Body of pancreas (tissue), 4 donors: Measurements from ENCODE around the gene DERL3. TPM values are rescaled to one million over a fixed set of nuclear protein-coding genes. Genes with fewer than 3 reads are reported as not detected.

Experiments
- ATAC-seq: fragments of 150-250 bp; one replicate; pipeline ENCODE4 v1.9.1; 2016
- DNase-seq, 4 donors: peaks; one replicate each; pipeline ENCODE4 v3.0.0-alpha.2; 2019
- H3K27ac ChIP-seq, 4 donors: fragments of 200-600 bp; sonication (generic); 1 replicate in 3 of 4; 2 replicates in 1 of 4; pipeline versions ENCODE4 v1.5.1 to v1.6.1; 2016 to 2019; ENCODE audit warnings: mild to moderate bottlenecking in 1 of 4, mixed read lengths in 1 of 4, moderate library complexity in 1 of 4
- H3K27me3 ChIP-seq, 2 donors: fragments of 200-600 bp; sonication (generic); one replicate each; pipeline ENCODE4 v1.6.0; 2016; ENCODE audit warnings: mild to moderate bottlenecking in 1 of 2
- H3K36me3 ChIP-seq, 2 donors: fragments of 200-600 bp; sonication (generic); replicated peaks in 1 of 2; 2 replicates each; pipeline ENCODE4 v1.5.1; 2016; ENCODE audit warnings: low read depth in 2 of 2; ENCODE audit not compliant: insufficient read depth in 1 of 2
- H3K4me1 ChIP-seq: fragments of 200-600 bp; sonication (generic); one replicate; pipeline ENCODE4 v1.6.0; 2016
- H3K4me3 ChIP-seq, 2 donors: fragments of 200-600 bp; sonication (generic); 1 replicate in 1 of 2; 2 replicates in 1 of 2; pipeline ENCODE4 v1.5.1; 2016 to 2019
- H3K9me3 ChIP-seq, 3 donors: fragments of 200-600 bp; sonication (generic); 1 replicate in 2 of 3; 2 replicates in 1 of 3; pipeline ENCODE4 v1.5.1; 2016
- POLR2A ChIP-seq, 3 donors: fragments of 450-650 bp; IDR thresholded peaks; one replicate each; pipeline ENCODE4 v1.6.1; 2016; ENCODE audit warnings: antibody characterized with exemption in 3 of 3, mild to moderate bottlenecking in 2 of 3
- WGBS, 2 donors: methylation state at CpG; one replicate each; pipeline ENCODE4 v1.1.5; 2017; 5-methylcytosine and 5-hydroxymethylcytosine counted together
- intact Hi-C: fragments of 100-400 bp; cut with DNase I; formaldehyde crosslinking; loops from one replicate; pipeline ENCODE4 v1.15.1; 2023
- total RNA-seq, 2 donors: library from RNA; depleted of rRNA; stranded (reverse); fragments of >200 nt; gene quantifications; one replicate each; pipeline ENCODE4 v1.1.0, GENCODE V29; 2016
- TF ChIP-seq, protein P1 (sequence below), 7 experiments: fragments of 450-650 bp in 4 of 7; fragments of 200-600 bp in 3 of 7; sonication (generic) in 3 of 7; IDR thresholded peaks; one replicate each; pipeline ENCODE4 v1.5.1; 2016 to 2019; ENCODE audit warnings: antibody characterized with exemption in 7 of 7

The DERL3 gene
- total RNA-seq, 2 donors from 2014 or later: 6.2 to 33.3 TPM

DNA sequence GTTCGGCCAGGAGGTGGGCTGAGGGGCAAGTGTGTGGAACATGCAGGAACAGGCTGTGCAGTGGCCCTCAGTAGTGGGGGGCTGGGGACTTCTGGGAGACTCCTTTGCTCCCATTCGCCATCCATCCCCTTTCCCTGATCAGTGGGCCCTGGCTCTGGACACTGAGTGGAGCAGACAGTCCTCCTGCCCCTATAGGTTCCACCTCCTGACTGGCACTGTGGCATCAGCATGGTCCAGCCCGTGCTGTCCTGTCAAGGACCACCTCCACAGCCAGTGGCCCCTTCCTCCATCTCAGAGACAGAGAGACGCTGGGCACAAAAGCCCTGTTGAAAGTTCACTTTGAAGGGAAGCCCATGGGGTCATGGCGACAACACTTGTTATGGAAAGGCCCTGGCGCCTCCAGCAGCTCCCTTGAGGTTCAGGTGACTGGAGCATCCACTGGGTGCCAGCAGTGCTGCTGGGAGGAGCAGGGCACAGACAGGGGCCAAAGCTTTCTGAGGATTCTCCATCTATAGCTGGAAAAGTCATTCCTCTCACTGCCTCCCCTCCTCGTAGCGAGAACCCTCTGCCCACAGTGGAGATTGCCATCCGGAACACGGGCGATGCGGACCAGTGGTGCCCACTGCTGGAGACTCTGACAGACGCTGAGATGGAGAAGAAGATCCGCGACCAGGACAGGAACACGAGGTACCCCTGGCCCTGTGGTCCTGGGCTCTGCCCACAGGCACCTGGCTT, 5.6 kb downstream of the DERL3 start:
- H3K36me3 ChIP-seq: peaks cover 0 to 9% of the 10 kb centered on the region in 2 donors
- no peaks in the 10 kb centered on the region for H3K27me3 ChIP-seq
- no peak overlapping the region for H3K4me3 ChIP-seq
- WGBS, 2 donors: 88 to 93% methylated on average over 13 to 16 of the region's 16 CpGs
- DNase-seq: peak in 1 of 4 donors; percentile 9
- peak overlapping the region in 1 of 4 donors; percentile 16 for H3K27ac ChIP-seq
- intact Hi-C loops: no loop called here
- H3K9me3 ChIP-seq: no peaks in the 10 kb centered on the region
- peaks cover 43% of the 10 kb centered on the region for H3K4me1 ChIP-seq
- ATAC-seq: no peak
- TF ChIP-seq POLR2A (IDR thresholded peaks at IDR 0.05): no peak
- TF ChIP-seq, protein P1, sequence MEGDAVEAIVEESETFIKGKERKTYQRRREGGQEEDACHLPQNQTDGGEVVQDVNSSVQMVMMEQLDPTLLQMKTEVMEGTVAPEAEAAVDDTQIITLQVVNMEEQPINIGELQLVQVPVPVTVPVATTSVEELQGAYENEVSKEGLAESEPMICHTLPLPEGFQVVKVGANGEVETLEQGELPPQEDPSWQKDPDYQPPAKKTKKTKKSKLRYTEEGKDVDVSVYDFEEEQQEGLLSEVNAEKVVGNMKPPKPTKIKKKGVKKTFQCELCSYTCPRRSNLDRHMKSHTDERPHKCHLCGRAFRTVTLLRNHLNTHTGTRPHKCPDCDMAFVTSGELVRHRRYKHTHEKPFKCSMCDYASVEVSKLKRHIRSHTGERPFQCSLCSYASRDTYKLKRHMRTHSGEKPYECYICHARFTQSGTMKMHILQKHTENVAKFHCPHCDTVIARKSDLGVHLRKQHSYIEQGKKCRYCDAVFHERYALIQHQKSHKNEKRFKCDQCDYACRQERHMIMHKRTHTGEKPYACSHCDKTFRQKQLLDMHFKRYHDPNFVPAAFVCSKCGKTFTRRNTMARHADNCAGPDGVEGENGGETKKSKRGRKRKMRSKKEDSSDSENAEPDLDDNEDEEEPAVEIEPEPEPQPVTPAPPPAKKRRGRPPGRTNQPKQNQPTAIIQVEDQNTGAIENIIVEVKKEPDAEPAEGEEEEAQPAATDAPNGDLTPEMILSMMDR (IDR thresholded peaks at IDR 0.05): no peak

DNA sequence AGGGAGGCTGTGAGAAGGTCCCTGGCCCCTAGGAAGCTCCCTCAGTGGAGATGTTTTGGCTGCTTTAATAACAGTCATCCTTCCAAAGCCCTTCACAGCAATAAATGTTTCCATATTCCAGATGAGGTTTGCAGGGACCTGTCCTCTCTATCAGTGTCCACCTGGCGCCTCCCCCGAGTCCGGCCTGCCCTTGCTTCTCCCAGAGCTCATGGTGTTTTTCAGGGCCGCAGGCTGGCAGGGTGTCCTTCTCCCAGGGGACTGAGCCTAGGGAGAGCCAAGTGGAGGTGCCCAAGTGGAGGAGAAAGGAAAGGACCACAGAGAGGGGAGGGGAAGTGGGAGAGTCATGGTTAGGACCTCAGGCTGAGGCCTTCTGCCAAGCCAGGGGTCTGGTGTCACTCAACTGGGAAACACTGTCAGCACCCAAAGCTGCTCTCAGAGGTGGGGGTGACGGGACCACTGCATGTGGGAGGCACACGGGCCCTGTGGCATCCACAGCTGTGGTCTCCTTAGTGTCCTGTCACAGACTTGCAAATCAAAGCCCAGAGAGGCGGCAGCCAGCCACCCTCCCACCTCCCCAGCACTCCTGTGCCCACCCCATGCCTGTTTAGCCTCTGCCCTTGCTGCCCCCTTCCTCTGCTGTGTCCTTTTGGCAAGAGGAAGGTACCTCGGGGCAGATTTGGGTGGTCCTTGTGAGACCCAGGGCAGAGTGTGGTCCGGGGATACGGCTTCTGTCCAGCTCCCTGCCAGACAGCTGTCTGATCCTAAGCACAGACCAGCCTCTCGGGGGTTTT, 6.4 kb downstream of the DERL3 start:
- no peak for TF ChIP-seq POLR2A (IDR thresholded peaks at IDR 0.05)
- TF ChIP-seq, protein P1 (IDR thresholded peaks at IDR 0.05): no peak
- Histone ChIP-seq H3K27me3 (no peaks in the 10 kb centered on the region), H3K4me3 (no peak overlapping the region), H3K27ac (peak overlapping the region in 1 of 4 donors; percentile 16), H3K36me3 (peaks cover 0 to 11% of the 10 kb centered on the region in 2 donors), H3K9me3 (no peaks in the 10 kb centered on the region), H3K4me1 (peaks cover 35% of the 10 kb centered on the region)
- intact Hi-C loops: no loop called here
- DNase-seq (no peak), ATAC-seq (no peak)
- 68 to 86% methylated on average over 3 to 11 of the region's 11 CpGs for WGBS, 2 donors

DNA sequence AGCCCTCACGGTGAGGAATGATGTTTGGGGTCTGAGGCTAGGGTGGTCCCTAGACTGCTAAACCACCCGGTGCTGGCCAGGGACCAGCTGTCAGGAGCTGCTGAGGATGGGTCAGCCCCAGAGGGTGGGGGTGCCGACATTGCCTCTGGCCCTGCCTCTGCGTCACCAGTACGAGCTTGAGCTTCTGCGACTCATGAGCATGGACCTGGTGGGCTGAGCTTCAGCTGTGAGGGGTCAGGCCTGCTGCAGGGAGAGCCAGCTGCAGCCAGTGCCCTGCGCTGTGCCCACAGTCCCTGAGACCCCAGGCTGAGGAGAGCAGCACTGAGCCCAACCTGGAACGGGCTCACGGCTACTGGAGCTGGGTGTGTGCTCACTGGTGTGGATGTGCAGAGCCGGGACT, 7.0 kb downstream of the DERL3 start:
- WGBS, 2 donors: 81 to 100% methylated on average over 1 to 6 of the region's 10 CpGs
- H3K27me3 ChIP-seq: no peaks in the 10 kb centered on the region
- ATAC-seq (no peak), DNase-seq (no peak)
- no peak overlapping the region for H3K27ac ChIP-seq
- TF ChIP-seq, protein P1 (IDR thresholded peaks at IDR 0.05): no peak
- TF ChIP-seq POLR2A (IDR thresholded peaks at IDR 0.05): no peak
- peaks cover 29% of the 10 kb centered on the region for H3K4me1 ChIP-seq
- no peak overlapping the region for H3K4me3 ChIP-seq
- peaks cover 1 to 17% of the 10 kb centered on the region in 2 donors for H3K36me3 ChIP-seq
- intact Hi-C loops: no loop called here
- no peaks in the 10 kb centered on the region for H3K9me3 ChIP-seq

DNA sequence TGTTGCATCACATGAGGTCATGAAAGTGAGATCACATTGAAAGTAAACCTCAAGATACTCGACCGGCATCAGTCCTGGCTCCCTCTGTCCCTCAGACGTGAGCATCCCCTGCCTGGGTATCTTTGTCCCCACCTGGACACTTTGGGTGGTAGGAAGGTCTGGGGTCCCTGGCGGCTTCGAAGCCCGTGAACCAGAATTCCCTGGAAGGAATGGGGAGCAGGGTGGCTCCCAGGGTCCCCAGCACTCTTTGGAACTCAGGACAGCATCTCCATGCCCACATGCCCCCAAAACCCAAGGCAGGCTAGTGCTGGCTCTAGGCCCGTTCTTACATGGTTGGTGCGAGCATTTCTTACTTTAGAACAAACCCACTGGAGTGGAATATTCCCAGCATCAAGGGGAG, 7.5 kb downstream of the DERL3 start:
- intact Hi-C loops: no loop called here
- Histone ChIP-seq H3K27me3 (no peaks in the 10 kb centered on the region), H3K27ac (no peak overlapping the region), H3K4me1 (peaks cover 24% of the 10 kb centered on the region), H3K36me3 (peaks cover 4 to 17% of the 10 kb centered on the region in 2 donors), H3K4me3 (no peak overlapping the region), H3K9me3 (no peaks in the 10 kb centered on the region)
- WGBS, 2 donors: 86 to 96% methylated on average over 8 of the region's 8 CpGs
- no peak for ATAC-seq
- TF ChIP-seq, protein P1 (IDR thresholded peaks at IDR 0.05): no peak
- no peak for TF ChIP-seq POLR2A (IDR thresholded peaks at IDR 0.05)
- DNase-seq: no peak
